B cell (primary cell): ENCODE data around the gene LMNB1. TPM values are rescaled to one million over a fixed set of nuclear protein-coding genes. Genes with fewer than 3 reads are reported as not detected.

Source experiments
- ATAC-seq: fragments of 200-7000 bp; cut with Tn5 transposase; one replicate; pipeline ENCODE4 v1.10.0; 2021; ENCODE audit warnings: low read depth, mild to moderate bottlenecking, moderate number of reproducible peaks, moderate library complexity
- CTCF ChIA-PET: fragments of 350-600 bp; sonication (Branson Sonifier 250); formaldehyde crosslinking; loops from one replicate; lab custom pipeline; 2021; ENCODE audit warnings: antibody characterized with exemption, inconsistent platforms; lab: Charles Lee
- POLR2A ChIA-PET: fragments of 350-600 bp; sonication (Branson Sonifier 250); formaldehyde crosslinking; loops from one replicate; lab custom pipeline; 2021; ENCODE audit warnings: antibody characterized with exemption; lab: Charles Lee
- DNase-seq: peaks from one replicate; pipeline ENCODE4 v3.0.0; 2013
- H2AFZ ChIP-seq: 2 replicates; pipeline ENCODE4 v1.6.1; 2012; ENCODE audit warnings: mild to moderate bottlenecking, low read depth, low read length; ENCODE audit not compliant: insufficient read depth, poor library complexity, severe bottlenecking
- H3K27ac ChIP-seq, 2 donors: 1 replicate in 1 of 2; 2 replicates in 1 of 2; pipeline ENCODE4 v1.5.1; 2012 to 2013; ENCODE audit warnings: low read length in 2 of 2, mild to moderate bottlenecking in 2 of 2, moderate library complexity in 1 of 2
- H3K27me3 ChIP-seq, 4 experiments: fragments of 200-600 bp in 1 of 4; sonication (generic) in 1 of 4; replicated peaks in 1 of 4; 1 replicate in 2 of 4; 2 replicates in 2 of 4; pipeline versions ENCODE4 v1.6.1 to v1.7.0; 2013 to 2016; ENCODE audit warnings: low read length in 3 of 4, mild to moderate bottlenecking in 2 of 4, mixed read lengths in 1 of 4, moderate library complexity in 1 of 4; ENCODE audit not compliant: insufficient read depth in 4 of 4, control insufficient read depth in 3 of 4; ENCODE audit errors: control extremely low read depth in 1 of 4
- H3K36me3 ChIP-seq, 2 experiments: replicated peaks in 1 of 2; 1 replicate in 1 of 2; 2 replicates in 1 of 2; pipeline versions ENCODE4 v1.6.1 to v1.7.1; 2013; ENCODE audit warnings: low read length in 1 of 2; ENCODE audit not compliant: insufficient read depth in 2 of 2, control insufficient read depth in 1 of 2; ENCODE audit errors: control extremely low read depth in 1 of 2, extremely low read depth in 1 of 2
- H3K4me1 ChIP-seq, 2 donors: fragments of 200-600 bp in 1 of 2; sonication (generic) in 1 of 2; 1 replicate in 1 of 2; 2 replicates in 1 of 2; pipeline versions ENCODE4 v1.5.1 to v1.6.1; 2013 to 2017; ENCODE audit warnings: low read length in 2 of 2; ENCODE audit not compliant: control insufficient read depth in 2 of 2, insufficient read depth in 2 of 2
- H3K4me2 ChIP-seq: replicated peaks from 2 replicates; pipeline ENCODE3; 2012; ENCODE audit warnings: mild to moderate bottlenecking, low read depth, low read length; ENCODE audit not compliant: poor library complexity, severe bottlenecking
- H3K4me3 ChIP-seq, 5 experiments: fragments of 200-600 bp in 1 of 5; sonication (generic) in 1 of 5; 1 replicate in 3 of 5; 2 replicates in 2 of 5; pipeline versions ENCODE4 v1.5.1 to v1.7.0; 2011 to 2016; ENCODE audit warnings: low read length in 4 of 5, mild to moderate bottlenecking in 4 of 5, low read depth in 2 of 5, control low read depth in 1 of 5, moderate library complexity in 1 of 5; ENCODE audit not compliant: insufficient read depth in 1 of 5; ENCODE audit errors: control extremely low read depth in 1 of 5, extremely low read depth in 1 of 5
- H3K79me2 ChIP-seq: fragments of 200-600 bp; sonication (generic); one replicate; pipeline ENCODE4 v1.6.0; 2016; ENCODE audit warnings: low read length; ENCODE audit not compliant: control insufficient read depth, insufficient read depth
- H3K9ac ChIP-seq: fragments of 200-600 bp; sonication (generic); 2 replicates; pipeline ENCODE4 v1.6.1; 2017; ENCODE audit warnings: mild to moderate bottlenecking, low read length, moderate library complexity
- H3K9me3 ChIP-seq, 3 donors: one replicate each; pipeline versions ENCODE4 v1.6.1 to v1.7.1; 2013; ENCODE audit warnings: low read length in 2 of 3; ENCODE audit not compliant: control insufficient read depth in 2 of 3, insufficient read depth in 1 of 3; ENCODE audit errors: control extremely low read depth in 1 of 3
- H4K20me1 ChIP-seq: 2 replicates; pipeline ENCODE4 v1.6.0; 2012; ENCODE audit warnings: mild to moderate bottlenecking, low read length; ENCODE audit not compliant: insufficient read depth, control insufficient read depth, poor library complexity, severe bottlenecking
- H3K27ac Mint-ChIP-seq: one replicate; pipeline ENCODE4 v1.8.0; 2021; ENCODE audit warnings: mixed read lengths
- H3K27me3 Mint-ChIP-seq: one replicate; pipeline ENCODE4 v1.8.0; 2021; ENCODE audit warnings: mixed read lengths
- H3K4me1 Mint-ChIP-seq: one replicate; pipeline ENCODE4 v1.8.0; 2021; ENCODE audit warnings: mixed read lengths
- H3K4me3 Mint-ChIP-seq: one replicate; pipeline ENCODE4 v1.8.0; 2021; ENCODE audit warnings: mixed read lengths
- H3K9me3 Mint-ChIP-seq: one replicate; pipeline ENCODE4 v1.8.0; 2022; ENCODE audit warnings: mixed read lengths; ENCODE audit not compliant: insufficient read depth
- CTCF ChIP-seq: fragments of 200-600 bp; IDR thresholded peaks from one replicate; pipeline ENCODE4 v1.8.0; 2022; ENCODE audit warnings: antibody characterized with exemption, mild to moderate bottlenecking
- EZH2 ChIP-seq: IDR thresholded peaks from 2 replicates; pipeline ENCODE4 v1.6.1; 2012; ENCODE audit warnings: borderline replicate concordance, low read depth, mild to moderate bottlenecking, moderate library complexity, low read length; ENCODE audit not compliant: insufficient read depth, poor library complexity, severe bottlenecking
- WGBS: methylation state at CpG from one replicate; pipeline ENCODE4 v1.1.5; 2013; ENCODE audit warnings: missing lambda C conversion rate; ENCODE audit not compliant: insufficient coverage; 5-methylcytosine and 5-hydroxymethylcytosine counted together
- intact Hi-C: fragments of 100-400 bp; cut with micrococcal nuclease; formaldehyde crosslinking; loops from one replicate; pipeline ENCODE4 v1.10.0; 2022
- polyA plus RNA-seq: library from polyadenylated mRNA; depleted of rRNA; stranded (reverse); fragments of >200 nt; gene quantifications from 2 replicates; pipeline ENCODE4 v1.2.3, GENCODE V29; 2012
- total RNA-seq, 2 donors: library from RNA; stranded (reverse); fragments of 120-200 nt in 1 of 2; gene quantifications; 1 replicate in 1 of 2; 2 replicates in 1 of 2; pipeline versions ENCODE4 v1.2.3 to v1.2.4, GENCODE V29; 2013 to 2022

The LMNB1 gene
- total and polyA plus RNA-seq, 2 donors (not counting 1 experiment from before 2014, with no cell fraction given): 10.5 to 25.1 TPM

- Histone ChIP-seq H3K27me3 (no peaks in the 10 kb centered on the region), H3K9ac (peak overlapping the region; percentile 84), H3K4me2 (peak overlapping the region; percentile 85), H4K20me1 (peaks cover 4% of the 10 kb centered on the region), H3K79me2 (peaks cover 46% of the 10 kb centered on the region), H3K27ac (peak overlapping the region; percentile 88 to 97), H3K4me3 (peak overlapping the region; percentile 78 to 96 (median 81)), H3K4me1 (peaks cover 19 to 32% of the 10 kb centered on the region in 2 donors), H3K9me3 (peaks cover 0 to 3% (median 0%) of the 10 kb centered on the region in 3 donors), H3K36me3 (no peaks in the 10 kb centered on the region), H2AFZ (peak overlapping the region; percentile 97)
- Mint-ChIP-seq H3K4me3 (peak overlapping the region; percentile 92), H3K4me1 (peaks cover 29% of the 10 kb centered on the region), H3K27me3 (no peaks in the 10 kb centered on the region), H3K27ac (peak overlapping the region; percentile 99), H3K9me3 (no peaks in the 10 kb centered on the region)
- POLR2A ChIA-PET: interaction anchor here (0.6 to 1.6 kb wide), 8 partner anchors 20 to 253 kb away, joined by 3 to 8 read pairs (median 4); no protein-coding TSS in a partner anchor
- CTCF ChIA-PET: interaction anchor here (0.7 to 10.9 kb wide), 20 partner anchors 9 to 739 kb away, joined by 3 to 289 read pairs (median 4); partner anchors contain the start of genes C5orf63, PHAX and PRRC1
- WGBS: under 1% methylated on average over 66 of the region's 66 CpGs
- no peak for TF ChIP-seq EZH2
- TF ChIP-seq CTCF: no peak
- intact Hi-C loops: loop anchor here (1.0 to 5.0 kb wide), 7 partner anchors 30 to 1304 kb away; partner anchors contain the start of genes ALDH7A1, MARCHF3, PHAX and PRRC1
- ATAC-seq (peak; percentile 59), DNase-seq (peak; percentile 93)
Observed at GRCh38 chr5:126777975-126778674, 1.2 kb downstream of the LMNB1 start.
